HUDEP-2 (cell line): Measurements from ENCODE around the gene NUDT1.
A peak's percentile ranks its signal among the peaks of the same experiment; 100 is the strongest.

ENCODE experiments used
- DNase-seq, 76 experiments: peaks; one replicate each; lab custom pipeline; 2025; ENCODE audit not compliant: unreplicated experiment in 76 of 76; lab: John Stamatoyannopoulos, UW

Gene NUDT1

DNA sequence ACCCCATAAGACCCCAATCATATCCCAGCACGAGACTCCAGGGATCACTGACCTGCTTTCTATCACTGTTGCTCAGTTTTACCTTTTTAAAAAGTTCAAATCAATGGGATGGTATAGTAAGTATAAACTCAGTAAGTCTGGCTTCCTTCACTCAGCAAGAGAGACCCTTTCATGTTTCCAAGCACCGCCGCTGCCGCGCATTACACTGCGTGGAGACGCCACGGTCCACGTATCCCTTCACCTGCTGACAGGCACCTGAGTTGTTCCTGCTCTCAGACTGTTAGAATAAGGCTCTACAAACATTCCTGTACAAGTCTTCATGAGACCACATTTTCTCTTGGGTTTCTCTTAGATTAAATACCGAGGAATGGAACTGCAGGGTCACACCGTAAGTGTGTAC lies 37.6 kb upstream of the NUDT1 start:
- no peak for DNase-seq

DNA sequence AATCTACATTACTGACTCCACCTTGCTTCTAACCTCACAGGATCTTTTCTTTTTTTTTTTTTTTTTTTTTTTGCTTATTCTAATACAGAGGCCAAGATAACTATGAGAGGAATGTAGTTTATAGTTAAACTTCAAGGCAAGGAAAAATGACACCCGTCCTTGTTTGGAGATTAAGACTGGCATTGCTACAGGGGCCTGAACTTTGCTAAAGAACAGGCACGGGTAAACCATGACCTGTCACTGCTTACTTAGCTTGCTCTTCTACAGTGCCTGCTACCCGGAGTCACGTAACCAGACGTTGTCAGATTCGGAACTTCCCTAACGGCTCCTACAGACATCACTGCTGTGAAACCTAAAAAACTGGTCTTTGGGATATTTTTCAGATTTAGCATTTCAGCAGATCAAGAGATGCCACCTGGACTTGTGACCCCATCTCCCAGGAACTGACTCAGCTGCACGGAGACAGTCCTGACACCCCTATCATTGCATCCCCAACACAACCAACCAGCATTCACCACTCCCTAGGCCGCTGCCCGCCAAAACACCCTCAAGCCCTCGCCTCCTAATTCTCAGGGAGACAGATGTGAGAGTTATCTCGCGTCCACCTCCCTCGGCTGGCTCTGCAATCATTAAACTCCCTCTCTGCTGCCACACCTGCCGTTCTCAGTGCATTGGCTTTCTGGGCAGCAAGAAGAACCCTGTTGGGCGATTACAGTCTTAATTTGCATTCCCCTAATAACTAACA lies 36.8 kb upstream of the NUDT1 start:
- no peak for DNase-seq

DNA sequence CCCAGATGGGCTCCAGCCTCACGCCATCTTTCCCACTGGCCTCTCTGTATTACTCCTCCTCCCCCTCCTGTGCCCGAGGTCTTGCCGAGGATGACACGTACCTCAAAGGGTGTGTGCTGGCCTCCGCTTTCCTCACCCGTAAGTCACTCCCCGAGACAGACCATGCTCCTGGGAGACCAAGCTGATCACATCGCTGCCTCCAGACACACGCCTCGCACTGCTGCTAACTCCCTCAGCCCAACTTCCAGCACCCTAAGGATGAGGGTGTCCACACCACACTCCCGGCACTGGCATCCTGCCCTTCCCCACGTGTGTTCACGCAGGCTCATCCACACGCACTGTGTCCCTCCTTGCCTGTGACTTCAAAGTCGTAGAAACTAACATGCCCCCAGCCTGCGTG lies 33.3 kb upstream of the NUDT1 start:
- DNase-seq: no peak

DNA sequence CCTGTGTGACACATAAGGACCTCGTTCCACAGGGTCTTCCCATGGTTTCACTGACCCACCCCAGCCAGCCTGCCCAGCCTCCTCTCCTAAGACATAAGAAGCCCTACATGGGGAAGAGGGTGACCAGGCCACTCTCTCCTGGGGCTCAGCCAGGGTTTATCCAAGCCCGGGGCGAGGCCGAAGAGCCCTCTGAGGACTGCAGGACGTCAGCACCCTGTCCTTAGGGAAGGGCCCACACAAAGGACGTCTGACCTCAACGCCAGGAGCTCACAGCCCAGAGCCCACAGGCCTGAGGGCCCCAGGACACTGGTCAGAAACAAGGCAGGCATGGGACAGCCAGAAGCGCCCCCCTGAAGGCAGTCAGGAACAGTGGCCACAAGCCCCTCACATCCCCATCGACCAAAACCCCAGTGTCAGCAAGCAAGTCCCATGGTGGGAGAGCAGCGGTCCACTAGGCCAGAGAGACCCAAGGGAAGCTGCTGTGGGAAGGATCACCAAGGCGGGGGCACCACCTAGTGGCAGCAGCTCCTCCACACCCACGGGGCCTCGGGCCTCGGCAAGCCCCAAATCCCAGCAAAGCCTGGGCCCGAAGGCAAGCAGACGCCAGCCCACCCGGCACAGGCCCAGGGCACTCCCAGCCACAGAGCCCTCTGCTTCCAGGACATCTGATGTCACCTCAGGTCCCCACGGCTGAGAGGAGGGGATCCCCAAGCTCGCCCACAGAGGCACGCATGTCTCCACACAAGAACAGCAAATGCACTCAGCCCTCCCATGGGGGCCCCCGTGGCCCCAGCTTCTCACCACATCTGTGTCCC lies 32.7 kb upstream of the NUDT1 start:
- DNase-seq: peak in 42 of 76 experiments; percentile 7 to 67 (median 28)

DNA sequence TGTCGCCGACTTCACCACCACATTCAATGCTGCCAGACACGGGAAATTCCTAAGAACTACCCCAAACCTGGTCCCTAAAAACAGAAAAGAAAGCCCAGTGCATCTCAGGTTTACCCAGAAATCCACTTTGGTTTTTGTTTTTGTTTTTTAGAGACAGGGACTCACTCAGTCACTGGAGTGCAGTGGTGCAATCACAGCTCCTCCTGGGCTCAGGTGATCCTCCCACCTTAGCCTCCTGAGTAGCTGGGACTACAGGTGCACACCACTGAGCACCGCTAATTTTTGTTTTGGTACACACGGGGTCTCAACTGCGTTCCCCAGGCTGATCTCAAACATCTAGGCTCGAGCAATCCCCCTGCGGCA lies 32.1 kb upstream of the NUDT1 start:
- no peak for DNase-seq

DNA sequence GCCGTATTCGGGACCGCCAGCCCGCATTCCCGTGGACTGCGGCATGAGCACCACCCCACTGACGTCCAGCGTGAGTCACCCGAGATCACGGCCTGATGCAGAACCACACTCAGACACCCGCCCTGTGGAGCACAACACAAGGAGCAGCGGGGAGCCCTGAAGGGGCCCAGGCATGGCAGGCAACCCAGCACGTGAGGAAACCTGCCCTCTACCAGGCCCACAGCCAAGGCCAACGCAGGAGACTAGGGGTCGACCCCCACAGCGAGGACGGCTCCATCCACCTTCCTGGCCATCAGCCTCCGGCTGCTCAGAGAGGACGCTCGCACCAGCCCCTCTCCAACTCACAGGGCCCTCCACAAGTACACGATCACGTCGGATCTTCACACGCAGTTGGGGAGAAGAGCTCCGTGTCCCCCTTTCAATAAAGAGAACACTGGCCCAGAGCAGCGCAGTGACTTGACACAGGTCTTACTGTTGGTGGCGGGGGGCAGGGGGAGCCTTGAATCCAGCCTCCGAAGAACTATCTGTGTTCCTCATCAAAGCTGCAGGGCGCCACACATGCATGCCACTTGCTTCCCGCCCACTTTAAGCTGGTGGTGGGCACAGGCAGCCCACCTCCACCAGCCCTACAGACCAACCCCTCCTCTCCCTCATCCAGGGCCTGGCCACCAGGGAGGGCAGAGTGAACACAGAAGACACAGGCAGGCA lies 31.3 kb upstream of the NUDT1 start:
- DNase-seq: no peak

DNA sequence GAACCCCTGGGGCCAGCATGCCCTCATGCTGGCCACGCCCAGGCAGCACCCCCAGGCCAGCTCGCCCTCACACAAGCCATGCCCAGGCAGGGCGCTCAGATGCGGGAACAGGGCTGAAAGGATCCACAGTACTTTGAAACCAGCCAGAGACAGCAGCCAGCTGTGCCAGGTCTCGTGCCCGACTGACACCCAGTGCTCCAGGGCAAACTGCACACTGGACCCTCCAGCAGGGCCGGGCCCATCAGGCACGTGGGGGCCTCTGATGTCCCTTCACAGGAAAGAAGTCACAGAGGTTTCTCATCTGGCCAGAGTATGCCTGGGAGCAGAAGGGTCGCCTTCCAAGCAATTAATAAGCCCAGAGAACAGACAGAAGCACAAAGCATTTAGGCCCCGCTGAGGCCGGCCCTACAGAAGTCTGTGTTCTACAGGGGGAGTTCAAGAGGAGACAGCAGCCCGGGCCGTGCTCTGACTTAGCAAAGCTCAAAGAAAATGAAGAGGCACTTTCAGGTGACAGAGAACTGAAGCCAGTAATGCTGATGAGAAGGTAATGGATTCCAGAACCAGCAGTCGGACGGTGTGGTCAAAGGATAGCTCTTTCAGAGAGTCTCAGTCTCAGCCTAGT lies 30.7 kb upstream of the NUDT1 start:
- no peak for DNase-seq

DNA sequence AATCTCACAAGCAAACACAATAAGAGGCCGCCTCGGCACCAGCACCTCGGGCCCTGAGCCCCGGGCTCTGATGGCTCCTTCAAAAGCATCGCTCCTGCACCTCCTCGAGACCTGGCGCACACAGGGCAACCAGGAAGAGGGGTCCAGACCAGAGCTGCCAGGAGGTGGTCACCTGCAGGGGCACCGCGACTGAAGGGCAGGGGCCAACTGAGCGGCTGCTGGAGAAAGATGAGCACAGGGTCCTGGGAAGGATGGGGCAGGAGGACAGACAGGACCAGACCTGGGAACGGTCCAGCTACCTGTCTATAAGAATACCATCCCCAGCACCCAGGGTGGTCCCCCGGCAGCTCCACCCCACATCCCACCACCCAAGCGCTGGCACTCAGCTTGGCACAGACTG lies 30.1 kb upstream of the NUDT1 start:
- no peak for DNase-seq

DNA sequence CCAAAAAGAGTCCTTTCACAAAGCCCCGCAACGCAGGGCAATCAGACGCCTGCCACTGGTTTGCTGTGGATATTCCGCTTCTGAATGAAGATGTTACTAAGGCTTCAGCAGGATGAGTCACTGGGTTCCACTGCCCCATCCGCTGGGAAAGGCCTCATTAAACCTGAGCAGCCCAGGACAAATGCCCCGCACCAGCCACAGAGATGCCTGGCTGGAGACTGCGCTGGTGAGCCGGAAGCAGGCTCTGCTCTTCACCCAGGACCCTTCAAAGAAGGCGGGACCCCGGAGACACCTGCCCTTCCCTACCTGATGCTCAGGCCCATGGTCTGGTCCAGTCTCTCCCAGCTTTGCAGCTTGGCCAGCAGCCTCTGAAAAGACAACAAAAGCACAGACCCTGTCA lies 29.1 kb upstream of the NUDT1 start:
- no peak for DNase-seq

DNA sequence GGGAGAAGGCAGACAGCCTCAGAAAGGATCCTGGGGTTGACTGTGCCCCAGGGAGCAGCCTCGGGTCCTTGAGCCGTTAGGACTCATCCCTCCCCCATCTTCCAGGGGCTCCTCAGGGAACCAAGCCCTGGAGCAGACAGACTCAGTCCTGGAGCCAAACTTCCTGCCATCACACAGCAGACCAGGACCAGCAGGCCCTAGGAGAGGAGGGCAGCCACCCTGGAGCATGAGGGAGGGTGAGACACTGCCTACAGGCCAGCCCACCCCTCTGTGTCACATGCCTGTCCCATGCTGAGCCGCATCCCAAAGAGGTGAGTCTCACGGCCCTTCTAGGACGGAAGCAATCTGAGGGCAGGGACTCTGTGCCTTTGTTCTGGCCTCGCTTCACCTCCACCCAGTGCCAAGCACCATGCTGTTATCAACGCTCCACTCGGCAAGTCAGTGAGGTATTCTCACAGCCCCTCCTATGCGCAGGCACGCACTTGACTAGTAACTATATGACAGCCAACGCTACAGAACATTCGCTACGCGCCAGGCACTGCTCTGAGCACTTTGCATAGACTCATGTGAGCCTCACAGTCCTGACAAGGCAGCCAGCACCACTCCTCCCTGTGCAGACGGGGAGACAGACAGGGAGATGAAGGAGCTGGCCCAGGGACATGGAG lies 28.3 kb upstream of the NUDT1 start:
- no peak for DNase-seq

DNA sequence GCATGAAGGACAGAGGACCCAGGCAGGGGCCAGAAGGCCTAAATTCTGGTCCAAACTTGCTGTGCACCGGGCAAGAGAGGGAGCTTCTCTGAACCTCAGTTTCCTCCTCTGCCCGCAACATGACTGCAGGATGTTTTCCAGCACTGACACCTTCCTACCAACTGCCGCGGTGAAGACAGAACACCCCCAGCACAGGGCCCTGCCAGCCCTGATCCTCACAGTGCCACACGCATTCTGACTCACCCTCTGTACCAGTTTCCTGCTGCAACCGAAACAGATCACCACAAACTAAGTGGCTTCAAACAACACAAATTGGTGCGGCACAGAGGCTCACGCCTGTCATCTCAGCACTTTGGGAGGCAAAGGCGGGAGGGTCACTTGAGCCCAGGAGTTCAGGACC lies 27.4 kb upstream of the NUDT1 start:
- DNase-seq: no peak

DNA sequence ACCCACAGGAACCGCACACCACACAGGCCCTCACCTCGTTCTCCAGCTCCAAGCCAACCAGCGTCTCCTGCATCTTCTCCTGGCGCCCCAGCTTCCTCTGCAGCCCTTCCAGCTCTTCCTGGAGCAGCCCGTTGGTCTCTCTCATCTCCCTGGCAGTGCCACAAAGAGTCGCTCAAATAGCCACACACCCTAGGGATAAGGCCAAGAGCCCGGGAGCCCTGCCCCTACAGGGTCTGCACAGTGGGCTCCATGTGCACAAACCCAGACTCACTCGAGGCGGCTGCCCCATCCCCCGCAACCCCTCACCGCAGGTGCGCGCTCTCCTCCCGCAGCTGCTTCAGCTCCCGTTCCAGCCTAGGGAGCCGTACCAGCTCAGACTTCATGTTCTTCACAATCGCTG lies 26.2 kb upstream of the NUDT1 start:
- DNase-seq: no peak

DNA sequence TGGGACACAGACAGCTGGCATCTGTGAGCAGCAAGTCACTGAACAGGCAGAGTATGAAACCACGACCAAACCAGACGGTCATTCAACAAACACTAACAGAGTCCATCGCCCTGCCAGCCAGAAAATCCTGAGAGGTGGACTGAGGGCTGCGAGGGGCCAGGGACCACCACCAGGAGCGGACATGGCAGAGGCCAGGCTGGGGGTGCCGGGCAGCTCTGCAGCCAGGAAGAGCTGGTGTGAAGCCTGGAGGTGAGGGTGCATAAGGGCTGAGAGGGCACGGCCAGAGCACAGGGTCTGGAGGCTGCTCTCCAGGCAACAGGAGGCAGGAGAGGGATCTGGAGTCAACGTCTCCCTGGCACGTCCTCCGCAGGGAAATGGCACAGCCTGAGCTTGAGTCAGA lies 24.8 kb upstream of the NUDT1 start:
- no peak for DNase-seq

DNA sequence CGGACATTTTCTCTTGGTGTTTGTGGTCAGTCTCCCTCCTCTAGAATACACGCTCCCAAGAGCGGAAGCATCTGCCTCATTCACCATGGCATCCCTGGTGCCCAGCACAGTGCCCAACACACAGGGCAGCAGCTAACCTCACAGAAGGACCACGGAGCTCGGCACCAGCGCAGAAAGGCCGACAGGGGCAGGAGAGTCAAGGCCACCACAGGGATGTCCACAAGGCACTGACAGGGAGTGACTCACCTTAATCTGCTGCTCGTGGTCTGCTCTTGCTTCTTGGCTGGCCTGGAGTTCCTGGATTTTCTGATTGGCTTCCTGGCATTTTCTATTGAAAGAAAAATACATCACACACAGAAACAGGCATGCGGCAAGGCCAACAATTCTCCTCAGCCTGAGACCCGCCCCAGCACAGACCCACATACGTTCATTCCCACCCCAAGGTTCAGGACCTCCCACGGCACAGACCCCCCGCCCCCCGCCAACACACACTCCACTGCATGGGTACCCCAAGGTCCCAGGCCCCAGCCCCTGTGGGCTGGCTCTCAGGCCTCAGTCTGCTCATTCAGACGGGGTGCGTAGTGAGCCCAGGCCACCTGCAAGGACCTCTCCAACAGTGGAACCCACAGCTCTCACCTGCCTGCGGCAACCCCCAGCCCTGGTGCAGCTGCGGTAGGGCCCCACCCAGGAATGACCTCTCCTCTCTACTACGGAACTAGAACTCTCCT lies 24.1 kb upstream of the NUDT1 start:
- DNase-seq: no peak

DNA sequence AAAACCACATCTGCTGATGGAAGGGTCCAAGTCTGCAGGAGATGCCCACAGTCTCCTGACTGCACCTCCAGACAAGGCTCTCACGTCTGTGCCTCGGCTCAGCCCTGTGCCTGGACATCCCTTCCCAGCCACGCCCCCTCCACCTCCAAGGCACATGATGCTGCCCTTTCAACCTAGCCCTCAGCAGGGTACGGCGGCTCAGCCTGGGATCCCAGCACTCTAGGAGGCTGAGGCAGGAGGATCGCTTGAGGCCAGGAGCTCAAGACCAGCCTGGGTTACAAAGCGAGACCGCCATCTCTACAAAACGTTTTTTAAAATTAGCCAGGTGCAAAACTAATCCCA lies 23.6 kb upstream of the NUDT1 start:
- no peak for DNase-seq

DNA sequence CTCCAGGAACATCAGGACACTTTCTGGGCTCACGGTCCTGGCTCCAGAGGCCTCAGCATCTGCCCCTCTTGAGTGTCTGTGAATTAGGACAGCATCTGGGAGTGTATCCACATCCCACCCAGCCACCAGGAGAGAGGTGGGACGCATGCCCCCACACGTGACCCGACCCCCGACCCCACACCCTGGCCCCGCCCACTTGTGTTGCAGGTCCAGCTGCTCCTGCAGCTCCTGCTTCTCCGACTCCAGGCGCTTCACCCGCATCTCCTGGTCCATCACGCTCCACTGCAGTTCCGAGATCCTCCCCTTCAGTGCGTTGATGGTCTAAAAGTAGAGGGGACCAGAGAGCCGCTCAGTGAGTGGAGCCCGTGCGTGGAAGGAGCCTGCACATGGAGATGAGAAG lies 22.9 kb upstream of the NUDT1 start:
- no peak for DNase-seq

DNA sequence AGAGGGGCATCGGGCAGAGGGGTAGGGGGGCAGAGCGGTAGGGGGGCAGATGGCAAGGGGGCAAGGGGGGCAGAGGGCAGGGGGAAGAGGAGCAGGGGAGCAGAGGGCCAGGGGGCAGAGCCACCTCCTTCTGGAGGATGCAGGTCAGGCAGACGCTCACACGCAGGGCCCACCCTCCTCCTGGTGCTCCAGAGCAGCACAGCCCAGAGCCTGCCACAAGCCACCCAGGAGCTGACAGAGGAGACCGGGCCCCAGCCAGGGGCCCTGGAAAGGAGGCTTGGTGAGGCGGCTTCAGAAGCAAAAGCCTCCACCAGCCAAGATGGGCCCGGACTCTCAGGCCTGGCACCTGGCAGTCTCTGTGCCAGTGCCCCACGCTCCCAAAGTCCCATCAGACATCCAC lies 22.4 kb upstream of the NUDT1 start:
- DNase-seq: no peak

DNA sequence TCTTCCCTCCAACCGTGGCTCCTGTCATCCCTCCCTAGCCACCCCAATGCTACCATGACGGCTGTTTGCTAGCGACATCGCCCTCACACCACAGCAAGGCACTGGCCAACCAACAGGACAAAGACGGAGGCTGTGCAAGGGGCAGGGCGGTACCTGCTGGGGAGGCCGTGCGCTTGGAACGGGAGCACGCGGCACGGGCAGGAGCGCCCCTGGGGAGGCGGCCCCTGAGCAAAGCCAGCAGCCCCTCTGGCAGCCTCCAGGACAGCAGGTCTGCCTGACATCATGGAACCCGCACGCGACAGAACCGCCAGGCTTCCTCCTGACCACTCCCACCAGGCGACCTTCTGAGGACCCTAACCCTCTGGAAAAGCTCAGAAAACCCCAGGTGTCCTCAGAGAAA lies 22.0 kb upstream of the NUDT1 start:
- no peak for DNase-seq

DNA sequence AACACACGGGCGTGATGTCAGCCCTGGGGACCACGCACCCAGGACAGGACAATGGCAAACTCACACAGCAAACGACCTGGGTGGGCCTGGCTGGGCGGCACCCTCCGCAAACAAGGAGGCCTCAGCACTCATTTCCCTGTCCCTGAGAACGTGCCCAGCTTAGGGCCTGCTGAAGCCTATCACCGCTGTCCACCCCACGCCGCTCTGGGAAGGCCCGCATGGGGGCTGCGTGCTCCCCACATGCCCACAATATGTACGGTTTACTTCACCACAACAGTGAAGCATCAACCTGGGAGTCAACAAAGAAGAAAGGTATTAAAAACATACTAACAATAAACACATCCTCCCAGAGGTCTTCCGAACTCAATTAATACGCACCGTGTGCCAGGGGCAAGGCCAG lies 21.5 kb upstream of the NUDT1 start:
- DNase-seq: no peak

DNA sequence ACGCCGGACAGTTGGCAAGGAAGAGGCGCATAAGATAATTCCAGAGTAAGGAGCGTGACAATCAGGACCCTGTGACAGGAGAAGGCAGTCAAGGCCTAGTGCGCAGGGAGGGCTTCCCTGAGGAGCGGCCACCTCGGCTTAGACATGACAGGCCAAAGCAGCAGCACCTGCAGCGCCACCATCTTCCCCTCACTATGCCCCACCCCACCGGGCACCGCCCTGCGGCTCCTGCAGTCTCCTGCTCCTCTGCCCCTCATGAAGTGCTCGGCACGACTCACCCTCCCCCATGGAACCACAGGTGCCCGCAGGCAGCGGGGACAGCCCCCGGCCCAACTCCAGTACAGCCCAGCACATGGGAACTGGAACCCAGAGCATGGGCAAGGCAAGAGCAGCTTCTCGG lies 21.1 kb upstream of the NUDT1 start:
- DNase-seq: no peak
